Measurements from ENCODE around the gene FAF1. TPM values are rescaled to one million over a fixed set of nuclear protein-coding genes. Genes with fewer than 3 reads are reported as not detected.

Gene FAF1
- total and polyA plus RNA-seq, 2 of the 8 experiments (the other 6 are each of a cell fraction or from before 2014, with no cell fraction given), result 10.8 to 65.9 TPM

GRCh38 chr1:50633465-50633864 lies 326.6 kb downstream of the FAF1 start (continued):
- TF ChIP-seq CHD7 (IDR thresholded peaks at IDR 0.05; ENCODE audit: insufficient replicate concordance, low read length), result no peak
- no peak for TF ChIP-seq RNF2 (IDR thresholded peaks at IDR 0.05; ENCODE audit: borderline replicate concordance, low read depth, low read length, missing control alignments, poor library complexity, severe bottlenecking)
- no peak for TF ChIP-seq RAD21 (IDR thresholded peaks at IDR 0.05 in 1 of 2, conservative IDR thresholded peaks at IDR 0.05 in 1 of 2; ENCODE audit: low read depth in 2 of 2, low read length in 2 of 2)
- no peak for TF ChIP-seq USF2 (IDR thresholded peaks at IDR 0.05; ENCODE audit: low read length)
- no peak for TF ChIP-seq NRF1 (IDR thresholded peaks at IDR 0.05; ENCODE audit: low read depth, low read length)
- no peak for TF ChIP-seq ATF2 (IDR thresholded peaks at IDR 0.05; ENCODE audit: low read length)
- no peak for TF ChIP-seq GABPA (IDR thresholded peaks at IDR 0.05; ENCODE audit: borderline replicate concordance, insufficient read depth, low read length)

All from H1 (cell line).